Airway epithelial cell (primary cell): ENCODE measurements around the gene ADD3. TPM values are rescaled to one million over a fixed set of nuclear protein-coding genes. Genes with fewer than 3 reads are reported as not detected.

Source experiments
- total RNA-seq: library from RNA; depleted of rRNA; stranded (reverse); fragments of >200 nt; gene quantifications from 2 replicates; pipeline ENCODE4 v1.2.3, GENCODE V29; 2015

Gene ADD3
- 30.5 and 34.0 TPM in 2 replicates for total RNA-seq

GRCh38 chr10:110007701-110008517 lies at the start of gene ADD3:
ADD3 (plus strand) TSS chr10:110007984; CDS start chr10:110100654, 92,670 bp downstream.

Other genes with a start within 250 kb of the ADD3 start
- 61.5 and 81.5 TPM in 2 replicates for gene XPNPEP1, start 84.5 kb upstream of the ADD3 start, total RNA-seq
- gene MXI1, start 199.6 kb downstream of the ADD3 start, total RNA-seq, result 11.0 and 16.5 TPM in 2 replicates